Lower lobe of right lung (tissue), 2 donors: ENCODE results near the gene ITGAE. TPM values are rescaled to one million over a fixed set of nuclear protein-coding genes. Genes with fewer than 3 reads are reported as not detected.

Experiments
- ATAC-seq, 2 donors: fragments of 200-7000 bp; cut with Tn5 transposase; one replicate each; pipeline ENCODE4 v1.9.1; 2020 to 2022; ENCODE audit warnings: mild to moderate bottlenecking in 2 of 2, moderate library complexity in 2 of 2
- DNase-seq: peaks from one replicate; pipeline ENCODE4 v3.0.0-alpha.2; 2020
- H3K27ac ChIP-seq: fragments of 200-600 bp; one replicate; pipeline ENCODE4 v1.8.0; 2022
- H3K27me3 ChIP-seq: fragments of 200-600 bp; one replicate; pipeline ENCODE4 v1.8.0; 2022; ENCODE audit warnings: low read depth
- H3K36me3 ChIP-seq: fragments of 200-600 bp; one replicate; pipeline ENCODE4 v1.8.0; 2022; ENCODE audit warnings: mild to moderate bottlenecking
- H3K4me1 ChIP-seq: fragments of 200-600 bp; one replicate; pipeline ENCODE4 v1.8.0; 2022
- H3K4me3 ChIP-seq: fragments of 200-600 bp; one replicate; pipeline ENCODE4 v1.8.0; 2022; ENCODE audit warnings: mild to moderate bottlenecking
- H3K9me3 ChIP-seq: fragments of 200-600 bp; one replicate; pipeline ENCODE4 v1.8.0; 2022
- intact Hi-C: fragments of 100-400 bp; cut with DNase I; formaldehyde crosslinking; loops from one replicate; pipeline ENCODE4 v1.11.0; 2022
- total RNA-seq: library from RNA; stranded (reverse); fragmentation: NEBNext Ultra II Directional; extraction: Animal tissue kit (Norgen Biotek cat#: 25700); gene quantifications from one replicate; pipeline ENCODE4 v1.2.1, GENCODE V29; 2021
- TF ChIP-seq, protein P1 (sequence below): fragments of 200-600 bp; IDR thresholded peaks from one replicate; pipeline ENCODE4 v1.8.0; 2022; ENCODE audit warnings: antibody characterized with exemption, mild to moderate bottlenecking
- donor health status: DM: no; HTN: yes; CAD: no; lungs with severe emphysema.

ITGAE gene
- total RNA-seq, 1 donor from 2014 or later: 35.4 TPM

DNA sequence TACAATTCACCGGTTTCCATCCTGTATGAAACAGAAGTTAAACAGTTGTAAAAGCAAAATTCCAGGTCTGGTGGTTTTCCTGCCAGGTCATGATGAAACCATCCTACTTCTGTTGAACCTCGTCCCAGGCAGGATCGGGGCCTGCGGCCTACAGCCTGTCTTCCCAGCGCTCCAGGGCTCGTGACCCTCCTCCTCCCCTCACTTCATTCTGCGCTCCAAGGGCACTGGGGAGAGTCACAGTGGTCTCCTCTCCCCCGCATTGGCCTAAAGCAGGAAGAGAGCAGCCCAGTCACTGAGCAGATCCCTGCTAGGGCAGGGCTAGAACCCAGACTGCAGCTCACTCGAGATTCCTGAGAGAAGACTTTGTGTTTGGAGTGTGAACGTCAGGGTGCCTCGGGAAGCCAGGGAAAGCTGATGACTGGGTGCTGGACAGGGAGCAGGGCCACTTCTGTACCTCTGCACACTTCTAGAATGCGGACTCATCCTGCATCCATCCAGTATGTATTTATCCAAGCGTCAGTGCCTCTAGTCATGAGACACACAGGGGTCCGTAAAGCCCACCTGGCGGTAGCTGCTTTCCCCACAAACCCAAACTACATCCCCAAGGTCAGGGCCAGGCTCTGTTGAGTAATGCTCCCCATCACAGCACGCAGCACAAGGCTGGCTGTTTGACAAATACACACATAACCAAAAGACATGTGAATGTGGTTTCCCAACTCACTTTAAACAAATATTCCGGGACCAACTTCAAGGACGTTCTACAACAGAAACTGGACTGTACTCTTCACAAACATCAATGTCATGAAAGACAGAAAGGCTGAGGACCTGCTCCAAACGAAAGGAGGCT lies 1.7 kb upstream of the ITGAE start:
- no peaks in the 10 kb centered on the region for H3K27me3 ChIP-seq
- H3K4me3 ChIP-seq: no peak overlapping the region
- peak overlapping the region; percentile 59 for H3K27ac ChIP-seq
- intact Hi-C loops: no loop called here
- TF ChIP-seq, protein P1, sequence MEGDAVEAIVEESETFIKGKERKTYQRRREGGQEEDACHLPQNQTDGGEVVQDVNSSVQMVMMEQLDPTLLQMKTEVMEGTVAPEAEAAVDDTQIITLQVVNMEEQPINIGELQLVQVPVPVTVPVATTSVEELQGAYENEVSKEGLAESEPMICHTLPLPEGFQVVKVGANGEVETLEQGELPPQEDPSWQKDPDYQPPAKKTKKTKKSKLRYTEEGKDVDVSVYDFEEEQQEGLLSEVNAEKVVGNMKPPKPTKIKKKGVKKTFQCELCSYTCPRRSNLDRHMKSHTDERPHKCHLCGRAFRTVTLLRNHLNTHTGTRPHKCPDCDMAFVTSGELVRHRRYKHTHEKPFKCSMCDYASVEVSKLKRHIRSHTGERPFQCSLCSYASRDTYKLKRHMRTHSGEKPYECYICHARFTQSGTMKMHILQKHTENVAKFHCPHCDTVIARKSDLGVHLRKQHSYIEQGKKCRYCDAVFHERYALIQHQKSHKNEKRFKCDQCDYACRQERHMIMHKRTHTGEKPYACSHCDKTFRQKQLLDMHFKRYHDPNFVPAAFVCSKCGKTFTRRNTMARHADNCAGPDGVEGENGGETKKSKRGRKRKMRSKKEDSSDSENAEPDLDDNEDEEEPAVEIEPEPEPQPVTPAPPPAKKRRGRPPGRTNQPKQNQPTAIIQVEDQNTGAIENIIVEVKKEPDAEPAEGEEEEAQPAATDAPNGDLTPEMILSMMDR: no peak
- DNase-seq (no peak), ATAC-seq (peak; percentile 49 to 50)
- H3K9me3 ChIP-seq: no peaks in the 10 kb centered on the region
- peaks cover 44% of the 10 kb centered on the region for H3K4me1 ChIP-seq
- H3K36me3 ChIP-seq: peaks cover 16% of the 10 kb centered on the region

DNA sequence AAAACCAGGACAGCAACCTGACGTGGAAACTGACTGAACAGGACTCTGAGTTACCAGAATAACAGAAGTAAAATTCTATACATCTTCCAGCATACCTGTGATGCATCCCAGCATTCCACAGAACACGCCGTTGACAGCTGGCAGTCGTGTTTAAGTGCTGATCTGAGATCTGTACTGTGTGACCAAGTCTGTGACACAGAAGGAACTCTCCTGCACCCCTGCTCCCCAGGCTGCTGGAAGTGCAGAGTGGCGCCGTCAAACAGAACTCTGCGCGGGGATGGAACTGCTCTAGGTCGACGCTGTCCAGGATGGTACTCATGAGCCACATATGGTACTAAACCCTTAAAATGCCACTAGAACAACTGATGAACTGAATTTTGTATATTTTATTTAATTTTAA lies 804 bp upstream of the ITGAE start:
- H3K9me3 ChIP-seq: no peaks in the 10 kb centered on the region
- no peak for DNase-seq
- H3K27ac ChIP-seq: no peak overlapping the region
- no peaks in the 10 kb centered on the region for H3K27me3 ChIP-seq
- intact Hi-C loops: no loop called here
- no peak for ATAC-seq
- TF ChIP-seq, protein P1: no peak
- peaks cover 44% of the 10 kb centered on the region for H3K4me1 ChIP-seq
- H3K4me3 ChIP-seq: no peak overlapping the region
- H3K36me3 ChIP-seq: peaks cover 7% of the 10 kb centered on the region

DNA sequence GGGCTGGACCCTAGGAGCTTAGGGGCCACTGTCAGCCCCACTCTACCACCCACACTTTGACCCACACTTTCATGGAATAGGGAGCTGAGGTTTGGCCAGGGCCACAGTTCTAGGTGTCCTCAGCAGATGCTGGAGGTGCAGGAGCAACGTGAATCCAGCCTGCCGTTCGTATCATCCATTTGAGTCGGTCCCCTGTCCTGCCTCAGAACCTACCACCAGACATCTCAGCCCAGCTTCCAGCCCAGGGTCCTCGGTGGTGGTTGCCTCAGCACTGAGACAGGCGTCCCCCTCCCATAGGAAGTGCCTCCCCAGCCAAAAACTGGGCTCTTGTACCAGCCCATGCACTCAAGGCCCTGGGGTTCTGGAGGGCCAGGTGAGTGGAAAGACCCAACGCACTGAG lies 359 bp upstream of the ITGAE start:
- ATAC-seq (no peak), DNase-seq (no peak)
- H3K4me3 ChIP-seq: no peak overlapping the region
- H3K9me3 ChIP-seq: no peaks in the 10 kb centered on the region
- intact Hi-C loops: no loop called here
- H3K4me1 ChIP-seq: peaks cover 44% of the 10 kb centered on the region
- no peaks in the 10 kb centered on the region for H3K27me3 ChIP-seq
- peaks cover 2% of the 10 kb centered on the region for H3K36me3 ChIP-seq
- H3K27ac ChIP-seq: peak overlapping the region; percentile 49
- TF ChIP-seq, protein P1: no peak

DNA sequence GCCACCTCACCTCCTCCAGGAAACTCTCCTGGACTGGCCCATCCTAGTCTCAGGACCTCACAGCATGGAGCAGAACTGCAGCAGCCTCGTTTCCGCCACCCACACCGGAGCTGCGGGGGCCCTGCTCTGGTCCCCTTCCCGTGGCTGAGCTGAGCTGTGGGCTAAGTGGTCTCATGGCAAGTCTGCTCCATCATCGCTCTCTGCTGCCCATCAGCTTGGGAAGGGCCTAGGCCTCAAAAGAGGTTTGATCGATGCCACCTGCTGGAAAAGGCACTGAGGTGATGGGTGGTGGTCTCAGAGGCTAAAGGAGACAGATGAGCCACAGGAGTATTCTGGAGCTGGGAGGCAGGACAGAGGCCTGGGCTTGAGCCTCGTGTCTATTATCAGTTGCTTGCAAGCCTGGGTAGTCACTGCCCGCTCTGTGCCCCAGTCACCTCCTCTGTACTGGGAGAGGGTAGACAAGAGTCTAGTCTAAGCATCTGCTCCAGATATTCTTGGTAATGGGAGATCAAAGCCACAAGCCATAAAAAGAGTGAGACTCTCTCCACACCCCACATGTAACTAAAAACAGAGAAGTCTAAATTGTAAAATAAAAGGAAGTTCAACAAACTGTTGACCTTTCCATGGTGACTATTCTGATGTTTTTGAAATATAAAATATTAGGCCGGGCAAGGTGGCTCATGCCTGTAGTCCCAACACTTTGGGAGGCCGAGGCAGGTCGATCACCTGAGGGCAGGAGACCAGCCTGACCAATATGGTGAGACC lies 1.6 kb downstream of the ITGAE start:
- TF ChIP-seq, protein P1: no peak
- Histone ChIP-seq H3K4me1 (peaks cover 42% of the 10 kb centered on the region), H3K4me3 (peak overlapping the region; percentile 11), H3K27ac (peak overlapping the region; percentile 64), H3K9me3 (no peaks in the 10 kb centered on the region), H3K27me3 (no peaks in the 10 kb centered on the region), H3K36me3 (no peaks in the 10 kb centered on the region)
- ATAC-seq: no peak
- intact Hi-C loops: no loop called here
- DNase-seq: no peak

DNA sequence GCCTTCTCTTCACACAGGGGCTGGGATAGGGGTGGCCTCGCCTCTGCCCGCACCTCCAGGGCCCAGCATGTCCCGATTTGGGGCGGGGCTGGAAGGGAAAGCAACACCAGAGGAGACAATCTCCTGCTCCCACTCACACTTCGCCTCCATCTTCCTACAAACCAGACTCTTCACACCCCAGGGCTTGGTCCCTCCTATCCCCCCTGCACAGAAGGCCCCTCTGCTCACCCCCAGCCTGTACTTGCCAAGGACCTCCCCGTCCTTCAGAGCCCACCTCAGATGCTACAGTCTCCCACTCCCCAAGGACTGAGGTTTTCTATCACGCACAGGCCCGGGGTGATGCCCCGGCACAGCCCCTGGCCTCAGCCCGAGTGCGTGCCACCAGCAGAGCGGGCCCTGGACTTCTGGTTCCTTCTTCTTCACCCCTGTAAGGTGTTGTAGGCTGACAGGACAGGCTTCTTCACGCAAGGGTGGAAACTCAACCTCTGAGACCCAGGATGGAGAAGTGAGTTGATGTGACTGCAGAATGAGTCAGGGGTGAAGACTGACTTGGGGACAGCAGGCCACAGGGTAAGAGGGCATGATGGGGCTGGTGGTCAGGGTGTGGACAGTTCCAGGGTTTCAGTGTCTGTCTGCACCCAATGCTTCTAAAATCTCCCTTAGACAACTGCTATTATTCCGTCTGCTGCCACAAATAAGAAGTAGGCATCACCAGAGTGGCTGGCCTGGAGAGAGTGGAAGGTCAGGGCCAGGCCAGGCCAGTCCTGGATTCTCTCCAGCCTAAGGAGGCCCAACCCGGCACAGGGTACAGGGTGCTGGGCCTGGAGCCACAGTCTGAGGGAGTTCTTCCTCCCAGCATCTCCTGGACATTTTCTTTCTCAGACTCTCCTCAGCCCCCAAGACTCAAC lies 2.5 kb downstream of the ITGAE start:
- Histone ChIP-seq H3K9me3 (no peaks in the 10 kb centered on the region), H3K27me3 (no peaks in the 10 kb centered on the region), H3K27ac (peak overlapping the region; percentile 64), H3K4me3 (peak overlapping the region; percentile 11), H3K4me1 (peaks cover 36% of the 10 kb centered on the region), H3K36me3 (no peaks in the 10 kb centered on the region)
- intact Hi-C loops: no loop called here
- ATAC-seq: peak; percentile 28 to 56
- TF ChIP-seq, protein P1: no peak
- no peak for DNase-seq
